CD4-positive, alpha-beta memory T cell (primary cell): ENCODE data around the gene MRPL54. TPM values are rescaled to one million over a fixed set of nuclear protein-coding genes. Genes with fewer than 3 reads are reported as not detected.
"Not testable (repeated sequence)": the region's sequence is repeated elsewhere in the genome, so short reads cannot be mapped to it uniquely, and the experiment has no call there.

Source experiments
- CTCF ChIA-PET: fragments of 350-600 bp; sonication (Branson Sonifier 250); formaldehyde crosslinking; loops from one replicate; lab custom pipeline; 2021; ENCODE audit warnings: inconsistent platforms; ENCODE audit not compliant: partially characterized antibody; lab: Charles Lee
- POLR2A ChIA-PET: fragments of 350-600 bp; sonication (Branson Sonifier 250); formaldehyde crosslinking; loops from one replicate; lab custom pipeline; 2021; ENCODE audit not compliant: partially characterized antibody; lab: Charles Lee
- DNase-seq, 5 donors: peaks; one replicate each; pipeline versions ENCODE4 v3.0.0 to v3.0.0-alpha.2; 2020 to 2022; ENCODE audit warnings: mixed read lengths in 1 of 5
- H3K27ac ChIP-seq: one replicate; pipeline ENCODE4 v1.7.0; 2013; ENCODE audit warnings: low read depth, low read length
- H3K27me3 ChIP-seq: 2 replicates; pipeline ENCODE4 v1.7.0; 2013; ENCODE audit warnings: mild to moderate bottlenecking, low read length, moderate library complexity; ENCODE audit not compliant: insufficient read depth
- H3K36me3 ChIP-seq: 2 replicates; pipeline ENCODE4 v1.7.0; 2013; ENCODE audit warnings: mild to moderate bottlenecking, low read length, moderate library complexity; ENCODE audit not compliant: insufficient read depth
- H3K4me1 ChIP-seq: 2 replicates; pipeline ENCODE4 v1.7.0; 2013; ENCODE audit warnings: mild to moderate bottlenecking, low read length, moderate library complexity; ENCODE audit not compliant: insufficient read depth
- H3K4me3 ChIP-seq, 2 donors: one replicate each; pipeline ENCODE4 v1.7.0; 2013; ENCODE audit warnings: low read length in 2 of 2, mild to moderate bottlenecking in 1 of 2
- H3K9me3 ChIP-seq, 2 donors: one replicate each; pipeline ENCODE4 v1.7.0; 2013; ENCODE audit warnings: low read length in 2 of 2, control low read depth in 1 of 2; ENCODE audit not compliant: control insufficient read depth in 1 of 2
- H3K27ac Mint-ChIP-seq, 7 donors: one replicate each; pipeline ENCODE4 v1.8.0; 2020 to 2021; ENCODE audit warnings: mixed read lengths in 7 of 7, mild to moderate bottlenecking in 6 of 7, inconsistent platforms in 3 of 7, moderate library complexity in 3 of 7
- H3K27me3 Mint-ChIP-seq, 2 donors: one replicate each; pipeline ENCODE4 v1.8.0; 2020 to 2021; ENCODE audit warnings: mixed read lengths in 2 of 2
- H3K36me3 Mint-ChIP-seq, 2 donors: one replicate each; pipeline ENCODE4 v1.8.0; 2020 to 2021; ENCODE audit warnings: mixed read lengths in 2 of 2, inconsistent platforms in 1 of 2, mild to moderate bottlenecking in 1 of 2
- H3K4me1 Mint-ChIP-seq, 4 donors: one replicate each; pipeline ENCODE4 v1.8.0; 2020 to 2021; ENCODE audit warnings: mixed read lengths in 4 of 4, mild to moderate bottlenecking in 1 of 4
- H3K4me3 Mint-ChIP-seq, 8 donors: one replicate each; pipeline ENCODE4 v1.8.0; 2020 to 2021; ENCODE audit warnings: mixed read lengths in 8 of 8, mild to moderate bottlenecking in 7 of 8, moderate library complexity in 6 of 8, inconsistent platforms in 3 of 8
- H3K9me3 Mint-ChIP-seq, 8 donors: one replicate each; pipeline ENCODE4 v1.8.0; 2020 to 2021; ENCODE audit warnings: mixed read lengths in 8 of 8, mild to moderate bottlenecking in 5 of 8, inconsistent platforms in 3 of 8, moderate library complexity in 1 of 8
- intact Hi-C: fragments of 100-400 bp; cut with micrococcal nuclease; formaldehyde crosslinking; loops from one replicate; pipeline ENCODE4 v1.15.1; 2023
- polyA plus RNA-seq, 2 donors: library from polyadenylated mRNA; unstranded; fragments of 300-500 nt; fragmentation: Illumina TruSeq; gene quantifications; one replicate each; pipeline ENCODE4 v1.2.3, GENCODE V29; 2021
- total RNA-seq, 2 experiments: library from RNA; stranded (reverse); gene quantifications; one replicate each; pipeline ENCODE4 v1.2.3, GENCODE V29; 2021

Gene MRPL54
- total and polyA plus RNA-seq, 4 experiments from 2014 or later, result 36.7 to 107 (median 70.2) TPM

- Histone ChIP-seq H3K9me3 (no peaks in the 10 kb centered on the region), H3K4me1 (no peaks in the 10 kb centered on the region), H3K27ac (no peak overlapping the region), H3K36me3 (peaks cover 18% of the 10 kb centered on the region), H3K4me3 (no peak overlapping the region), H3K27me3 (no peaks in the 10 kb centered on the region)
- peaks cover 0 to 2% (median 0%) of the 10 kb centered on the region in 8 donors for H3K9me3 Mint-ChIP-seq
- H3K27me3 Mint-ChIP-seq, result no peaks in the 10 kb centered on the region
- ChIA-PET CTCF (interaction anchor here (0.9 to 3.9 kb wide), 2 partner anchors 12 to 32 kb away, joined by 3 to 15 read pairs; partner anchors contain the start of genes APBA3 and MRPL54), POLR2A (interaction anchor here (0.5 to 2.2 kb wide), 4 partner anchors 9 to 72 kb away, joined by 3 to 10 read pairs (median 4); partner anchors contain the start of gene MRPL54)
- H3K36me3 Mint-ChIP-seq, result peaks cover 20 to 41% of the 10 kb centered on the region in 2 donors
- no peak for DNase-seq
- no peak overlapping the region for H3K4me3 Mint-ChIP-seq
- H3K4me1 Mint-ChIP-seq, result peaks cover 3 to 9% (median 4%) of the 10 kb centered on the region in 4 donors
- intact Hi-C loops, result no loop called here
- no peak overlapping the region for H3K27ac Mint-ChIP-seq
Measured at GRCh38 chr19:3750211-3750610, 12.3 kb upstream of the MRPL54 start.

GRCh38 chr19:3751236-3751635, 11.2 kb upstream of the MRPL54 start:
- peaks cover 18% of the 10 kb centered on the region for H3K36me3 ChIP-seq
- peak in 1 of 5 donors; percentile 2 for DNase-seq
- peaks cover 0 to 2% (median 0%) of the 10 kb centered on the region in 8 donors for H3K9me3 Mint-ChIP-seq
- peaks cover 6 to 15% (median 9%) of the 10 kb centered on the region in 4 donors for H3K4me1 Mint-ChIP-seq
- H3K27me3 Mint-ChIP-seq, result no peaks in the 10 kb centered on the region
- intact Hi-C loops, result no loop called here
- H3K9me3 ChIP-seq, result no peaks in the 10 kb centered on the region
- ChIA-PET POLR2A (interaction anchor here (0.6 to 2.0 kb wide), 2 partner anchors 10 to 11 kb away, joined by 4 to 8 read pairs; partner anchors contain the start of genes APBA3 and MRPL54), CTCF (interaction anchor here (0.6 to 3.9 kb wide), 3 partner anchors 11 to 266 kb away, joined by 3 to 15 read pairs (median 3); partner anchors contain the start of genes APBA3 and MRPL54)
- peaks cover 24 to 46% of the 10 kb centered on the region in 2 donors for H3K36me3 Mint-ChIP-seq
- H3K27ac ChIP-seq, result no peak overlapping the region
- no peaks in the 10 kb centered on the region for H3K27me3 ChIP-seq
- H3K4me3 Mint-ChIP-seq, result no peak overlapping the region
- no peaks in the 10 kb centered on the region for H3K4me1 ChIP-seq
- H3K4me3 ChIP-seq, result no peak overlapping the region
- H3K27ac Mint-ChIP-seq, result no peak overlapping the region

GRCh38 chr19:3752492-3752891, 10.0 kb upstream of the MRPL54 start:
- no peak overlapping the region for H3K27ac Mint-ChIP-seq
- H3K4me3 ChIP-seq, result no peak overlapping the region
- no peak overlapping the region for H3K4me3 Mint-ChIP-seq
- H3K9me3 ChIP-seq, result no peaks in the 10 kb centered on the region
- H3K27me3 ChIP-seq, result no peaks in the 10 kb centered on the region
- H3K27me3 Mint-ChIP-seq, result no peaks in the 10 kb centered on the region
- CTCF ChIA-PET, result interaction anchor here (1.2 kb wide), 1 partner anchor 10 kb away, joined by 3 read pairs; the partner anchor contains the start of gene MRPL54
- no peak for DNase-seq
- intact Hi-C loops, result no loop called here
- H3K36me3 ChIP-seq, result peaks cover 23% of the 10 kb centered on the region
- POLR2A ChIA-PET, result interaction anchor here (2.0 kb wide), 1 partner anchor 9 kb away, joined by 8 read pairs; the partner anchor contains the start of gene APBA3
- H3K4me1 Mint-ChIP-seq, result peaks cover 9 to 25% (median 14%) of the 10 kb centered on the region in 4 donors
- H3K27ac ChIP-seq, result no peak overlapping the region
- peaks cover 0 to 2% (median 0%) of the 10 kb centered on the region in 8 donors for H3K9me3 Mint-ChIP-seq
- H3K4me1 ChIP-seq, result peaks cover 1% of the 10 kb centered on the region
- peaks cover 27 to 49% of the 10 kb centered on the region in 2 donors for H3K36me3 Mint-ChIP-seq

GRCh38 chr19:3753631-3754410, 8.7 kb upstream of the MRPL54 start:
- no peaks in the 10 kb centered on the region for H3K27me3 ChIP-seq
- intact Hi-C loops, result no loop called here
- Mint-ChIP-seq H3K27me3 (no peaks in the 10 kb centered on the region), H3K36me3 (peaks cover 27 to 52% of the 10 kb centered on the region in 2 donors), H3K27ac (no peak overlapping the region), H3K4me3 (no peak overlapping the region), H3K4me1 (peaks cover 9 to 27% (median 15%) of the 10 kb centered on the region in 4 donors), H3K9me3 (peaks cover 0 to 2% (median 0%) of the 10 kb centered on the region in 8 donors)
- no peak overlapping the region for H3K4me3 ChIP-seq
- no peaks in the 10 kb centered on the region for H3K9me3 ChIP-seq
- ChIA-PET CTCF (interaction anchor here (1.2 kb wide), 1 partner anchor 8 kb away, joined by 3 read pairs; the partner anchor contains the start of gene MRPL54), POLR2A (interaction anchor here (0.9 kb wide), 1 partner anchor 14 kb away, joined by 3 read pairs; no protein-coding TSS in a partner anchor)
- peaks cover 23% of the 10 kb centered on the region for H3K36me3 ChIP-seq
- peak in 1 of 5 donors; percentile 20 for DNase-seq
- no peak overlapping the region for H3K27ac ChIP-seq
- H3K4me1 ChIP-seq, result peaks cover 11% of the 10 kb centered on the region

GRCh38 chr19:3757705-3758104, 4.8 kb upstream of the MRPL54 start:
- H3K27ac ChIP-seq, H3K4me3 ChIP-seq, intact Hi-C loops, DNase-seq, H3K9me3 ChIP-seq, H3K27me3 Mint-ChIP-seq, H3K27me3 ChIP-seq, H3K36me3 ChIP-seq, H3K9me3 Mint-ChIP-seq, H3K4me3 Mint-ChIP-seq: not testable (repeated sequence)
- peaks cover 14 to 48% of the 10 kb centered on the region in 2 donors for H3K36me3 Mint-ChIP-seq
- ChIA-PET CTCF (interaction anchor here (9.7 kb wide), 1 partner anchor 65 kb away, joined by 82 read pairs; no protein-coding TSS in a partner anchor), POLR2A (interaction anchor here (1.3 to 1.9 kb wide), 2 partner anchors 10 to 55 kb away, joined by 4 to 5 read pairs; no protein-coding TSS in a partner anchor)
- peak overlapping the region in 1 of 7 donors; percentile 16 for H3K27ac Mint-ChIP-seq
- peaks cover 18 to 60% (median 34%) of the 10 kb centered on the region in 4 donors for H3K4me1 Mint-ChIP-seq
- peaks cover 40% of the 10 kb centered on the region for H3K4me1 ChIP-seq

GRCh38 chr19:3758297-3758696, 4.2 kb upstream of the MRPL54 start:
- Mint-ChIP-seq H3K36me3 (peaks cover 11 to 49% of the 10 kb centered on the region in 2 donors), H3K4me1 (peaks cover 23 to 66% (median 40%) of the 10 kb centered on the region in 4 donors), H3K27ac (peak overlapping the region in 1 of 7 donors; percentile 78)
- H3K36me3 ChIP-seq, H3K27me3 Mint-ChIP-seq, H3K9me3 ChIP-seq, H3K27ac ChIP-seq, H3K4me3 Mint-ChIP-seq, H3K4me3 ChIP-seq, H3K27me3 ChIP-seq, intact Hi-C loops, H3K9me3 Mint-ChIP-seq: not testable (repeated sequence)
- peak in 1 of 5 donors; percentile 19 for DNase-seq
- POLR2A ChIA-PET, result interaction anchor here (1.9 kb wide), 1 partner anchor 11 kb away, joined by 4 read pairs; no protein-coding TSS in a partner anchor
- H3K4me1 ChIP-seq, result peaks cover 44% of the 10 kb centered on the region
- CTCF ChIA-PET, result interaction anchor here (9.7 kb wide), 1 partner anchor 64 kb away, joined by 82 read pairs; no protein-coding TSS in a partner anchor
